Brain pericyte (primary cell): Measurements from ENCODE around the gene ATP5PB.

ENCODE experiments used
- DNase-seq: peaks from one replicate; pipeline ENCODE4 v3.0.0-alpha.2; 2012; ENCODE audit warnings: low read depth, low spot score

ATP5PB gene

GRCh38 chr1:111507411-111508201 lies 58.3 kb downstream of the ATP5PB start:
- DNase-seq = no peak

GRCh38 chr1:111509997-111510375 lies 60.7 kb downstream of the ATP5PB start:
- DNase-seq = no peak

GRCh38 chr1:111511370-111511769 lies 62.1 kb downstream of the ATP5PB start:
- DNase-seq = no peak
